ENCODE data around the gene KRTAP9-4. TPM values are rescaled to one million over a fixed set of nuclear protein-coding genes. Genes with fewer than 3 reads are reported as not detected.
"Not testable (repeated sequence)": the region's sequence is repeated elsewhere in the genome, so short reads cannot be mapped to it uniquely, and the experiment has no call there.

Gene KRTAP9-4
- total RNA-seq, 1 experiment from 2014 or later = not detected

- no peak overlapping the region for H4K91ac ChIP-seq (ENCODE audit: insufficient read length, low read depth, low read length)
- H4K8ac ChIP-seq (replicated peaks; ENCODE audit: insufficient read length, low read depth, low read length) = no peak overlapping the region
- H3K9me3 Mint-ChIP-seq = no peaks in the 10 kb centered on the region; a peak in 1 of 5 replicates
- H3K27me3 Mint-ChIP-seq (ENCODE audit: low read depth) = no peaks in the 10 kb centered on the region; the same call in 1 of the 2 replicates
- no peaks in the 10 kb centered on the region for H3K79me2 ChIP-seq (ENCODE audit: insufficient read depth, low read length)
- no peaks in the 10 kb centered on the region for H3K9me3 ChIP-seq (ENCODE audit: control insufficient read depth, low read depth, low read length)
- H4K5ac ChIP-seq (ENCODE audit: insufficient read length, low read depth, low read length) = no peak overlapping the region
- no peak overlapping the region for H2AK5ac ChIP-seq (ENCODE audit: insufficient read length, low read length)
- H3K23ac ChIP-seq (ENCODE audit: insufficient read length, low read depth, low read length) = no peak overlapping the region
- H2BK120ac ChIP-seq (ENCODE audit: low read depth, low read length, poor library complexity, severe bottlenecking) = no peak overlapping the region
- H3K4ac ChIP-seq (ENCODE audit: low read depth, low read length) = no peak overlapping the region
- no peak overlapping the region for H3K56ac ChIP-seq (ENCODE audit: insufficient read length, low read depth, low read length)
- H2BK15ac ChIP-seq (ENCODE audit: low read depth, low read length) = no peak overlapping the region
- no peak for DNase-seq
- H3K27ac Mint-ChIP-seq = no peak overlapping the region
- no peak overlapping the region for H2BK5ac ChIP-seq (ENCODE audit: insufficient read length, low read length)
- no peak overlapping the region for H3K4me2 ChIP-seq (ENCODE audit: insufficient read depth, insufficient read length, low read length)
- H3T11ph ChIP-seq (ENCODE audit: low read length) = no peak overlapping the region
- no peak overlapping the region for H2BK12ac ChIP-seq (ENCODE audit: insufficient read length, low read depth, low read length)
- H3K4me1 Mint-ChIP-seq = 0 out of 4 replicates have a peak, but pooled peaks cover 0 to 2% of the 10 kb centered on the region in 2 experiments
- TF ChIP-seq CTCF (conservative IDR thresholded peaks at IDR 0.05) = no peak
- no peaks in the 10 kb centered on the region for H3K4me1 ChIP-seq (ENCODE audit: insufficient read depth, low read length)
- H3K23me2 ChIP-seq (ENCODE audit: insufficient read length, low read depth, low read length, poor library complexity, severe bottlenecking) = no peaks in the 10 kb centered on the region
- H2BK20ac ChIP-seq (ENCODE audit: low read depth, low read length, poor library complexity, severe bottlenecking) = no peak overlapping the region
- H3K9ac ChIP-seq (ENCODE audit: extremely low read depth, insufficient read length, low read length) = no peak overlapping the region
- no peaks in the 10 kb centered on the region for H3K79me1 ChIP-seq (ENCODE audit: insufficient read depth, low read depth, low read length, poor library complexity, severe bottlenecking)
- H3K36me3 Mint-ChIP-seq (ENCODE audit: insufficient read depth in 1 of 3, low read depth in 3 of 3) = no peaks in the 10 kb centered on the region
- H4K20me1 ChIP-seq (ENCODE audit: control insufficient read depth, insufficient read depth, insufficient read length) = no peaks in the 10 kb centered on the region
- H3K14ac ChIP-seq (ENCODE audit: insufficient read depth, low read length) = no peak overlapping the region
- no CpG with 5 or more reads among the region's 6 CpGs for WGBS (ENCODE audit: extremely low coverage, insufficient read length, low lambda C conversion rate)
- no peak overlapping the region for H3K27ac ChIP-seq (ENCODE audit: insufficient read length, low read depth, low read length)
- H3K4me3 Mint-ChIP-seq = no peak overlapping the region
- no peak overlapping the region for H2AFZ ChIP-seq (ENCODE audit: low read length)
- H3K18ac ChIP-seq (ENCODE audit: insufficient read length, low read depth, low read length) = no peak overlapping the region
- H3K27me3 ChIP-seq (ENCODE audit: insufficient read depth, low read length) = no peaks in the 10 kb centered on the region
Measured at GRCh38 chr17:41226051-41226450, 23.4 kb upstream of the KRTAP9-4 start.

GRCh38 chr17:41226598-41227095, 22.8 kb upstream of the KRTAP9-4 start, which contains the start of gene KRTAP9-2:
TSS of gene KRTAP9-2 (plus strand) at chr17:41226648. CDS start at chr17:41226655, 7 bp downstream.
- H3K27me3 Mint-ChIP-seq (ENCODE audit: low read depth); H2BK5ac ChIP-seq (ENCODE audit: insufficient read length, low read length); H3K9me3 ChIP-seq (ENCODE audit: control insufficient read depth, low read depth, low read length); H4K5ac ChIP-seq (ENCODE audit: insufficient read length, low read depth, low read length); H3K14ac ChIP-seq (ENCODE audit: insufficient read depth, low read length); H3K9ac ChIP-seq (ENCODE audit: extremely low read depth, insufficient read length, low read length); DNase-seq; H4K20me1 ChIP-seq (ENCODE audit: control insufficient read depth, insufficient read depth, insufficient read length); H2BK15ac ChIP-seq (ENCODE audit: low read depth, low read length); H2BK12ac ChIP-seq (ENCODE audit: insufficient read length, low read depth, low read length); H3K27ac ChIP-seq (ENCODE audit: insufficient read length, low read depth, low read length); H3T11ph ChIP-seq (ENCODE audit: low read length); H3K79me2 ChIP-seq (ENCODE audit: insufficient read depth, low read length); H3K4me1 Mint-ChIP-seq; H3K4me3 Mint-ChIP-seq; H3K18ac ChIP-seq (ENCODE audit: insufficient read length, low read depth, low read length); H3K56ac ChIP-seq (ENCODE audit: insufficient read length, low read depth, low read length); H3K23me2 ChIP-seq (ENCODE audit: insufficient read length, low read depth, low read length, poor library complexity, severe bottlenecking); H3K79me1 ChIP-seq (ENCODE audit: insufficient read depth, low read depth, low read length, poor library complexity, severe bottlenecking); H2BK20ac ChIP-seq (ENCODE audit: low read depth, low read length, poor library complexity, severe bottlenecking); H2AFZ ChIP-seq (ENCODE audit: low read length); H3K27ac Mint-ChIP-seq; H3K36me3 Mint-ChIP-seq (ENCODE audit: insufficient read depth in 1 of 3, low read depth in 3 of 3); H3K27me3 ChIP-seq (ENCODE audit: insufficient read depth, low read length); H4K8ac ChIP-seq (replicated peaks; ENCODE audit: insufficient read length, low read depth, low read length); H3K4me2 ChIP-seq (ENCODE audit: insufficient read depth, insufficient read length, low read length); H3K4ac ChIP-seq (ENCODE audit: low read depth, low read length); H3K23ac ChIP-seq (ENCODE audit: insufficient read length, low read depth, low read length); H3K4me1 ChIP-seq (ENCODE audit: insufficient read depth, low read length); H2BK120ac ChIP-seq (ENCODE audit: low read depth, low read length, poor library complexity, severe bottlenecking); H3K9me3 Mint-ChIP-seq; H2AK5ac ChIP-seq (ENCODE audit: insufficient read length, low read length); H4K91ac ChIP-seq (ENCODE audit: insufficient read length, low read depth, low read length): not testable (repeated sequence)
- WGBS (ENCODE audit: extremely low coverage, insufficient read length, low lambda C conversion rate) = no CpG with 5 or more reads among the region's 4 CpGs

Data from H9 (cell line).